Retina (tissue), 1 donor: ENCODE results near the gene GRIK4.
"Not testable (repeated sequence)": the region's sequence is repeated elsewhere in the genome, so short reads cannot be mapped to it uniquely, and the experiment has no call there.

Source experiments
- DNase-seq: peaks from one replicate; pipeline ENCODE4 v3.0.0-alpha.2; 2016

Gene GRIK4

DNA sequence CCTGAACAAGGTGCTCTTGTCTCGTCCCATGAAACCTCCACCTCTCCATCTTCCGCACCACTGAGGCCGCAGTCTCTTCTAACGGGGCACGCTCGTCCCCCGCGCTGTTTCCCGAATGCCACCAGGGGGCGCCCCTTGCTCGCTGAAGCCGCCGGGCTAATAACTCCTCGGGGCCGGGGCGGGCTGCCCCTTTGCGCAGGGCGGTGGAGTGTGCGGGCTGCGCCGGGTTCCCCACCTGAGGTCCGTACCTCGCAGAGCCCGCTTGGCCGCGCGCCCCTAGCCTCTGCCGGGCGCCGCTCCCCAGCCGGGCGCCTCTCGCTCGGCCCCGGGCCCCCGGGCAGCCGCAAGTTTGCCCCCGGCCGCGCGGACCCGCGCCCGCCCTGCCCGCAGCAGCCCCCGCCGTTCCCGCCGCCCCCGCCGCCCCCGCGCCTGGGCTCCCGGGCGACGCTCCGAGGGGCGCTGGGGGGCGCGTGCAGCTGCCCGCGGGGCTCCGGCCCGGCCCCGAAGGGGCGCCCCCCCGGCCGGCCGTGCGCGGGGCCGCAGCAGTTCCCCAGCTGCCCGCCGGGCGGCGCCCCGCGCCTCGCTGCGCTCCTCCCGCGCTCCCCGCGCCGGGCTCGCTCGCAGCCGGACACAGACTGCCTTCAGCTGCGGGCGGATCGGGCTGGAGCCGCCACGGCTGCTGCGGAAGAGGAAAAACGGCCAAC lies at the start of gene GRIK4:
GRIK4 (plus strand) TSS at position 633 of the 704 bp plus-strand sequence. CDS start 148,571 bp downstream, outside the sequence.
- DNase-seq, result peak; percentile 89

- no peak for DNase-seq
These were observed 48.7 kb upstream of the GRIK4 start for GRCh38 chr11:120462825-120463224.

- no peak for DNase-seq
These were observed 45.5 kb upstream of the GRIK4 start for GRCh38 chr11:120465921-120466534.

GRCh38 chr11:120467627-120468026 lies 43.9 kb upstream of the GRIK4 start:
- DNase-seq, result no peak

DNA sequence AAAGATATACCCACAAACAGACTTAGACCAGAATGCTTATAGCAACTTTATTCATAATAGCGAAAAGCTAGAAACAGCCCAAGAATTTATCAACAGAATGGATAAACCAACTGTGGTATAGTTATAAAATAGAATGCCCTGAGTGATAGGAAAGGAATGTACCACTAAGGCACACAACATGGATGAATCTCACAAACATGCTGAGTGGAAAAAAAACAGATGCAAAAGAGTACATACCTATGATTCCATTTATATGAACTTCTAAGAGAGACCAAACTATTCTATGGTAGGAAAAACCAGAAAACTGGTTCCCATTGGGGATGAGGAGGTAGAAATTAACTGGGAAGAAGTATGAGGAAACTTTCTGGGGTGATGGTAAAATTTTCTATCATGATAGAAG lies 40.4 kb upstream of the GRIK4 start:
- DNase-seq, result no peak

DNA sequence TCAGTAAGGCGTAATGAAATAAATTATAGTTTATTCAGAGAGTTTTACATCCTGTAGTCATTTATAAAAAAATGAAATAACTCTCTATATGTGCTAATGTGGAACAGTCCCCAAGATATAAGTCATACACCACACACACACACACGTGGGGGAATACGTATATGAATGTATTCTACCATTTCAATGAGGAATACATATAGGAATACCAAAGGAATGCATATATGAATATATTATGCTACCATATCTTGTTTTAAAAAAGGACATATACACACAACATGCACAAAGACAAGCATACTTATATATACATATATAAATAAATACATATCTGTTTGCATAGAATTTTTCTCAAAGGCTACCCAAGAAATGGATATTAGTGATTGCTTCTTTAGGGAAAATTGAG lies 39.6 kb upstream of the GRIK4 start:
- DNase-seq, result no peak

DNA sequence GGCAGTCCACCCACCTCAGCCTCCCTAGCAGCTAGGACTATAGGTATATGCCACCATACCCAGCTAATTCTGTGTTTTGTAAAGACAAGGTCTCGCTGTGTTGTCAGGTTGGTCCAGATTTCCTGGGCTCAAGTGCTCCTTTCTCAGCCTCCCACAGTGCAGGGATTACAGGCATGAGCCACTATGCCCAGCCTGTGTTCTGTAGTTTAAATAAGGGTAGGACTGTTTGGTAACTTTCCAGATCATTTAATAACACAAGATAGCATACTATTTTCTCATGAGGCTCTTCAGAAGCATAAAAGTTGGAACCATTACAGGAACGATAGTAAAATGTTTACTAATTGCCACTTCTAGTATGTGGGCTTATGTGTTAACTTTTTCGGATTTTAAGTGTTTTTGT lies 38.0 kb upstream of the GRIK4 start:
- no peak for DNase-seq

GRCh38 chr11:120482149-120482548 lies 29.4 kb upstream of the GRIK4 start:
- DNase-seq, result no peak

GRCh38 chr11:120484722-120485121 lies 26.8 kb upstream of the GRIK4 start:
- DNase-seq, result no peak

DNA sequence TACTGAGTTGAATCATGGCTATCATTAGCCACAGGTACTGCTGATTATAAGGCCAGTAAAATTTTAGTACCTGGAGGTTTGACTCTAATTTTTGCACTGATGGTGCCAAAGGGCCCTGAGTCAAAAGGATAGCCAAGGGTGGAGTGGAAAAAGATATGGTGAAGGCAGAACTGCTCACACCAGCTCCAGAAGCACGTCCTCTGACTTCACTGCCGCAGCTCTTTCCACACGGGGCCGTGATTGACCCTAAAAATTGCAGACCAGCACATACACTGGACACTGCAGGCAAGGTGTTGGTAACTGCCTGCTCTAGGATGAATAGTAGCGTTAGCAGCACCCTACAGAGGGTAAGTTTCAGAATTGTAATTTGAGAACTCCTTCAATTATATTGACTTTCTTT lies 25.4 kb upstream of the GRIK4 start:
- DNase-seq, result no peak

GRCh38 chr11:120489799-120490198 lies 21.7 kb upstream of the GRIK4 start:
- no peak for DNase-seq

GRCh38 chr11:120492486-120492885 lies 19.1 kb upstream of the GRIK4 start:
- DNase-seq, result no peak

- DNase-seq, result no peak
These were observed 17.0 kb upstream of the GRIK4 start for GRCh38 chr11:120494595-120494994.

- no peak for DNase-seq
These were observed 12.5 kb upstream of the GRIK4 start for GRCh38 chr11:120499088-120499487.

GRCh38 chr11:120499859-120500258 lies 11.7 kb upstream of the GRIK4 start:
- DNase-seq, result no peak

GRCh38 chr11:120500414-120501071 lies 11.0 kb upstream of the GRIK4 start:
- DNase-seq, result no peak

DNA sequence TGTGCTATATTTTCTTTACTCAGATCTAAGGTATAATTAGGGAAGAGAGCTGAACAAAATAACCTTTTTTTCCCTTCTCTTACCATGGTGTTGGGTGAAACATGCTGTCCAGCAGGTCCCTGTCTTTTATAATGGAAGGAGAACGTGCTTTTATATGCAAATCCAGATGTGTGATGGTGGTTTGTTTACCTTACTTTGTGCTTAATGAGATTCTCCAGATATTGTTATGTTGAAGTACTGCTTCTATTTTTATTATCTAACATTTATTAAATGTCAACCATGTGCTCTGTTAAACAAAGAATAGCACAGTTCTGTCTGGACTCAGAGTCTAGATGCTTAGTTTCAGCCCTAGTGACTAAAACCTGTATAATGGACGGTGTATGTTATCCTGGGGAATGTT lies 10.1 kb upstream of the GRIK4 start:
- DNase-seq, result no peak

GRCh38 chr11:120501976-120502755 lies 9.4 kb upstream of the GRIK4 start:
- no peak for DNase-seq

DNA sequence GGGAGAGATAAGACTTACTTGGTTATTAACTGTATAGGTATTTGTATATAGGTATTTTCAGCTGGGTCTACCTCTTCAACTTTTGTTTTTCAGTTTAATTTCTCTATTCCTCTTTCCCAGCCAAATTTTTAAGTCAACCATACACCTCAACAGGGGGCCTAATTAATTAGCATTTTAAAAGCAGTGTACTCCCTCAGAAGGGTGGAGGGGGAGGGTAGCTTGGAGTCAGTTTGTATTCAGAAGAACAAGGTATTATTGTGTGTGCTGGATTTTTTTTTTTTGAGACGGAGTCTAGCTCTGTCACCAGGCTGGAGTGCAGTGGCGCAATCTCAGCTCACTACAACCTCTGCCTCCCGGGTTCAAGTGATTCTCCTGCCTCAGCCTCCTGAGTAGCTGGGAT lies 8.0 kb upstream of the GRIK4 start:
- DNase-seq, result not testable (repeated sequence)

DNA sequence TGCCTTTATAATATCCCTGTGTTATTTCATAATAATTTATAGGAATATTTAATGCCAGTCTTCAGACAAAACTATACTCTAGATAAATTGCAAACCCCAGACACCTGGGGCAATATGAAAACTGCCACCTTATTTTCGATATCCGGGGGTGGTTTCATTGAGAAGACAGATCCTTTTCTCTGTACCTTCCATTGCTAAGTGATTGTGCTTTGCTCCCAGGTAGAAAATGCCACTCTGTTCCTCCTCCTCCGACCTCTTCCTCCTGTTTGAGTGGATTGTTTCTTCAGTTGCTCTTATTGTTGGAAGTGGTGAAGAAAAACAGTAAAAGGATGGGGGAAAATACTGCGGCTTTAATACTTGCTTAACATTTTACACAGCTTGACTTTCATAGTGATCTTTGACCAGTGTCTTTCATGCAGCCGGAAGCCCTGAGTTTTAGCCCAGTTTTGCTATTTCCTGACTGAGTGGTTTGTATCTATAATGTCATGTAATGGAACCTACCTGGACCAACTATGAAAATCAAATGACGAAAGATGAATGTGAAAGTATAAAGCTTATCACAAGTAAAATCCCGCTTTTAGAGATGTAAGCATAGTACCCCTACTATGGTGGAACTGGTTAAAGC lies 5.6 kb upstream of the GRIK4 start:
- DNase-seq, result no peak

DNA sequence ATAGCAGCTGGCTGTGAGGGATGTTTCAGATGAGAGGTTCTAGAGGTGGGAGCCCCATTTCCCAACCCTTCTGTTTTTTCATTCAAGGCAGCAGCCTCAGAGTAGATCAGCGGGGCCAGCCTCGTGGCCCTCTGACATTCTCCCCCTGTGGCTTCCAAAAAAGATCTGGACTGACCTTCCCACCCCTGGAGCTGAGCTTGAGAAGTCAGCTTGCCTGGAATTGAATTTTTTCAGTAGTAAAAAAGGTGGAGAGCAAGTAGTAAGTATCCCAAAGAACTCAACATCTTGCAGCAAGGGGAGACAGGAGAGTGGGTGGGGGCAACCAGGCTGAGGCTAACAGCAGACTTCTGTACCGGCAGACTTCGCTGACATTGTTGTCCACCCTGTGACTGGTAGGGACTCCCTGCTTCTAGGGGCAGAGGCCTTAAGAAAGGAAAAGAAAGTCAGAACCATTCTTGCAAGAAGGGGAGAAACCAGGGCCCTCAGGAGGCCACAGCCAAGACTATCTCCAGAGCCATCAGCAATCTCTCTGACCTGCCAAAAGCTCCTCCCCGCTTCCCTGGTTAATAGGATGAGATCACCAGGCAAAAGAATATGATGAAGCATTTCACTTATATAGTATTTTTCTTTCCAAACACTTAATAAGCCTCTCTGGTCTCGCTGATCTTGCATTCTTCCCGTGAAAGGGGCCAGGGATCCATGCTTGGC lies 2.0 kb upstream of the GRIK4 start:
- no peak for DNase-seq

GRCh38 chr11:120510406-120511115 lies 987 bp upstream of the GRIK4 start:
- DNase-seq, result no peak
